Suppressor macrophage treated with lipopolysaccharide for 1 hour (primary cell): ENCODE measurements around the gene CMBL.

Experiments used
- DNase-seq, 3 donors: peaks; one replicate each; pipeline ENCODE4 v3.0.0-alpha.2; 2020 to 2022

Gene CMBL

GRCh38 chr5:10333154-10334006 is 25.7 kb upstream of the CMBL start:
- peak; percentile 47 to 78 (median 57) for DNase-seq

GRCh38 chr5:10332301-10332700 is 24.6 kb upstream of the CMBL start:
- DNase-seq, result no peak

- no peak for DNase-seq
Measured at GRCh38 chr5:10331341-10331796, 23.7 kb upstream of the CMBL start.

- DNase-seq, result no peak
Measured at GRCh38 chr5:10330511-10331230, 23.0 kb upstream of the CMBL start.

- no peak for DNase-seq
Measured at GRCh38 chr5:10329820-10330481, 22.2 kb upstream of the CMBL start.

GRCh38 chr5:10329446-10329819 is 21.7 kb upstream of the CMBL start:
- no peak for DNase-seq

GRCh38 chr5:10328323-10328722 is 20.6 kb upstream of the CMBL start:
- DNase-seq, result no peak

- DNase-seq, result peak in 1 of 3 donors; percentile 8
Measured at GRCh38 chr5:10324518-10325370, 17.0 kb upstream of the CMBL start.

- DNase-seq, result no peak
Measured at GRCh38 chr5:10323588-10324488, 16.1 kb upstream of the CMBL start.

- no peak for DNase-seq
Measured at GRCh38 chr5:10321882-10322281, 14.2 kb upstream of the CMBL start.

GRCh38 chr5:10320793-10321192 is 13.1 kb upstream of the CMBL start:
- DNase-seq, result peak in 2 of 3 donors; percentile 11 to 36

- DNase-seq, result no peak
Measured at GRCh38 chr5:10319202-10319851, 11.6 kb upstream of the CMBL start.

GRCh38 chr5:10317825-10318682 is 10.4 kb upstream of the CMBL start:
- peak; percentile 30 to 45 (median 43) for DNase-seq

- no peak for DNase-seq
Measured at GRCh38 chr5:10315824-10316509, 8.3 kb upstream of the CMBL start.

GRCh38 chr5:10315201-10315600 is 7.5 kb upstream of the CMBL start:
- DNase-seq, result no peak

GRCh38 chr5:10311595-10312425 is 4.1 kb upstream of the CMBL start:
- no peak for DNase-seq

- DNase-seq, result peak; percentile 25 to 53 (median 51)
Measured at GRCh38 chr5:10310835-10311570, 3.3 kb upstream of the CMBL start.
